Prostate gland (tissue), 2 donors: Measurements from ENCODE around the gene TP53I13. TPM values are rescaled to one million over a fixed set of nuclear protein-coding genes. Genes with fewer than 3 reads are reported as not detected.

Experiments
- DNase-seq: peaks from one replicate; pipeline ENCODE4 v3.0.0-alpha.2; 2019; ENCODE audit warnings: low spot score
- H3K27ac ChIP-seq, 2 donors: fragments of 200-600 bp; sonication (generic); 2 replicates each; pipeline ENCODE4 v1.5.1; 2017 to 2019
- H3K27me3 ChIP-seq: fragments of 200-600 bp; sonication (generic); replicated peaks from 2 replicates; pipeline ENCODE4 v1.5.1; 2019; ENCODE audit not compliant: insufficient read depth
- H3K36me3 ChIP-seq, 2 donors: fragments of 200-600 bp; sonication (generic); 1 replicate in 1 of 2; 2 replicates in 1 of 2; pipeline versions ENCODE4 v1.5.1 to v1.8.1; 2017 to 2019
- H3K4me1 ChIP-seq: fragments of 200-600 bp; sonication (generic); replicated peaks from 2 replicates; pipeline ENCODE4 v1.5.1; 2019
- H3K4me3 ChIP-seq, 2 donors: fragments of 200-600 bp; sonication (generic); 2 replicates each; pipeline ENCODE4 v1.5.1; 2017 to 2019
- H3K9me3 ChIP-seq: fragments of 200-600 bp; sonication (generic); 2 replicates; pipeline ENCODE4 v1.5.1; 2017
- CTCF ChIP-seq, 4 experiments: fragments of 200-600 bp in 2 of 4; fragments of 450-650 bp in 2 of 4; sonication (generic) in 2 of 4; IDR thresholded peaks; 1 replicate in 3 of 4; 2 replicates in 1 of 4; pipeline ENCODE4 v1.5.1; 2016 to 2019; ENCODE audit warnings: antibody characterized with exemption in 4 of 4, mild to moderate bottlenecking in 2 of 4, moderate library complexity in 2 of 4
- POLR2A ChIP-seq: fragments of 450-650 bp; IDR thresholded peaks from one replicate; pipeline ENCODE4 v1.6.1; 2016; ENCODE audit warnings: antibody characterized with exemption, mild to moderate bottlenecking
- POLR2AphosphoS5 ChIP-seq: sonication (generic); formaldehyde crosslinking; IDR thresholded peaks from one replicate; pipeline ENCODE4 v1.6.1; 2017; ENCODE audit warnings: antibody characterized with exemption
- WGBS: methylation state at CpG from one replicate; pipeline ENCODE4 v1.1.5; 2018; 5-methylcytosine and 5-hydroxymethylcytosine counted together
- intact Hi-C: fragments of 100-400 bp; cut with DNase I; formaldehyde crosslinking; loops from one replicate; pipeline ENCODE4 v1.14.2; 2022
- total RNA-seq, 2 donors: library from RNA; depleted of rRNA; stranded (reverse); fragments of >200 nt; gene quantifications; one replicate each; pipeline ENCODE4 v1.1.0, GENCODE V29; 2016

TP53I13 gene
- total RNA-seq, 2 donors from 2014 or later = 52.5 to 82.0 TPM

DNA sequence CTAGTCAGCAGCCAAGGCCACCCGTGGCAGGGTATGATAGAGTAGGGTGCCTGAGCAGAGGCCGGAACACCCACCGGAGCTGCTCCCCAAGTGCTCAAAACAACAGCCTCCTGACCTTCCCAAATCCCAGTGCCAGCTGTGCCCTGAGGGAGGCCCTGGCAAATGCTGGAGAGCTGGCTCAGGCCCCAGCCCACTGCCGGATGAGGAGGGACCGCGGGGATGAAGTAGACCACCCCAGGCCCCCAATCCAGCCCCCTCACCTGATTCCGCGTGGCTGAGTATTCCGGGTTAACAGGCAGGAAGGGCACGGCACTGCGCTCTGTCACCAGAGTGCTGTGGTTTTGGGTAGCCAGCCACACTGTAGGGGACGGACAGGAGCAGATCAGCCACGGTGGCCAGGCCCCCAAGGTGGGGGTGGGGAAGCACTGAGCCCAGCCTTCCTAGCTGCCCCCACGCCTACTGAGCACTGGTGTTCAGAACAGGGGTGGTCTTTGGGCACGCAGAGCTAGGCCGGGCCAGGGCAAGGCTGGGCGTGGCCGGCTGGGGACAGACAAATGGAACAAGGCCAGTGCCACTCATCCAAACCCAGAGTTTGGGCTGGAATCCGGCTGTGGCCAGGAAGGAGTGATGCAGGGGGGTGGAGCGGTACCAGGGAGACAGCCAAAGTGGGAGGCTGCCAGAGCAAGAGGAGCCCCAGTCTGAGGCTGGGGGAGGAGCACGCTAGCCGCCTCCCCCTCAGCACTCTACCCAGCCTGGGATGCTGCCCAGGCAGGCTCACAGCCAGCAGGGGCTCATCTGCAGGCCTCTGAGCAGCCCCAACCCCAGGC lies 9.1 kb downstream of the TP53I13 start:
- Histone ChIP-seq H3K36me3 (peaks cover 7 to 23% of the 10 kb centered on the region in 2 donors), H3K9me3 (no peaks in the 10 kb centered on the region), H3K4me3 (no peak overlapping the region), H3K27me3 (no peaks in the 10 kb centered on the region), H3K4me1 (no peaks in the 10 kb centered on the region), H3K27ac (no peak overlapping the region)
- WGBS = 71% methylated on average over 20 of the region's 22 CpGs
- DNase-seq = no peak
- TF ChIP-seq POLR2AphosphoS5 (no peak), POLR2A (no peak), CTCF (IDR thresholded peaks at IDR 0.05) (no peak)
- intact Hi-C loops = no loop called here

- WGBS = 91% methylated on average over 14 of the region's 14 CpGs
Observed at GRCh38 chr17:29578626-29579485, 10.4 kb downstream of the TP53I13 start.

GRCh38 chr17:29579866-29580771 lies 11.6 kb downstream of the TP53I13 start:
- Histone ChIP-seq H3K4me3 (no peak overlapping the region), H3K9me3 (no peaks in the 10 kb centered on the region), H3K36me3 (peaks cover 7 to 23% of the 10 kb centered on the region in 2 donors), H3K4me1 (no peaks in the 10 kb centered on the region), H3K27me3 (no peaks in the 10 kb centered on the region), H3K27ac (no peak overlapping the region)
- peak; percentile 85 for DNase-seq
- TF ChIP-seq CTCF (IDR thresholded peaks at IDR 0.05) = peak; percentile 78 to 97 (median 90)
- TF ChIP-seq POLR2A = no peak
- TF ChIP-seq POLR2AphosphoS5 = peak; percentile 83
- 61% methylated on average over 15 of the region's 15 CpGs for WGBS
- intact Hi-C loops = loop anchor here (5.0 to 10.0 kb wide), 2 partner anchors 197 to 525 kb away; no protein-coding TSS in a partner anchor

More at GRCh38 chr17:29578626-29579485, 10.4 kb downstream of the TP53I13 start:
- Histone ChIP-seq H3K36me3 (peaks cover 7 to 23% of the 10 kb centered on the region in 2 donors), H3K9me3 (no peaks in the 10 kb centered on the region), H3K4me1 (no peaks in the 10 kb centered on the region), H3K27me3 (no peaks in the 10 kb centered on the region), H3K4me3 (no peak overlapping the region), H3K27ac (no peak overlapping the region)
- no peak for DNase-seq
- TF ChIP-seq POLR2AphosphoS5 (no peak), POLR2A (no peak), CTCF (IDR thresholded peaks at IDR 0.05) (no peak)
- intact Hi-C loops = no loop called here

DNA sequence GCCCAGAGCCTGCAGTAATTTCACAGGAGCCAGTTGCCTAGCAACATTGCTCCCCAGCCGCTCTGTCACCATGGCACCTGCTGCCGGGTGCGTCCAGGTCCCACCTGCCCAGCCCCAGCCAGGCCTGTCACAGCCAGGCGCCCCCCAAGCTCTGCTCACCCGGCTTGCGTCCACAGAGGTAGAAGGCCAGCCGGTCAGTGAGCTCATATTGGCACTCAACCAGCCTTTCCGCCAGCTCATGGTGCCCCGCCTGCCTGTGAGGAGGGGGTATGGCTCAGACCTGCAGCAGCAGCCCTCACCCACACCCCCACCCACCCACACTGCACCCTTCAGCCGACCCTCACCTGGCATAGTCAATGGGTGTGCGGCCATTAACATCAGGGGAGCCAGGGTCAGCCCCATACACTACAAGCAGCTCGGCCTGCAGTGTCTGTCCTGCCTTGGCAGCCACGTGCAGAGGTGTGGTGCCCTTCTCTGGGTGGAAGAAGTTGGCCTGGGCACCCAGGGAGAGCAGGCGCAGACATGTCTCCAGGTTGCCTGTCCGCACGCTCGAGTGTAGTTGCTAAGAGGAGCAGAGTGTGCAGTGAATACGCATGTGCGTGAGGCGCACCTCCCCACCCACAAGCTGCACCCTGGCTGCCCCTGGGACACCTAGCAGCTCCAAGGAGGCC lies 13.2 kb downstream of the TP53I13 start:
- no peaks in the 10 kb centered on the region for H3K9me3 ChIP-seq
- no peak overlapping the region for H3K4me3 ChIP-seq
- peak; percentile 55 for DNase-seq
- intact Hi-C loops = loop anchor here (5.0 to 10.0 kb wide), 2 partner anchors 196 to 523 kb away; no protein-coding TSS in a partner anchor
- H3K27me3 ChIP-seq = no peaks in the 10 kb centered on the region
- no peak overlapping the region for H3K27ac ChIP-seq
- H3K36me3 ChIP-seq = peaks cover 0 to 16% of the 10 kb centered on the region in 2 donors
- WGBS = 55% methylated on average over 19 of the region's 20 CpGs
- no peaks in the 10 kb centered on the region for H3K4me1 ChIP-seq
- TF ChIP-seq POLR2A = no peak
- TF ChIP-seq CTCF (IDR thresholded peaks at IDR 0.05) = peak in 1 of 4 experiments; percentile 17
- TF ChIP-seq POLR2AphosphoS5 = peak; percentile 31
